Dedifferentiated amniotic fluid mesenchymal stem cell (primary cell): ENCODE results near the gene CPEB2.
A peak's percentile ranks its signal among the peaks of the same experiment; 100 is the strongest.

Experiments used
- DNase-seq: peaks from one replicate; pipeline ENCODE4 v3.0.0-alpha.2; 2016; ENCODE audit errors: extremely low spot score

The CPEB2 gene

GRCh38 chr4:15010038-15010585 lies 7.8 kb downstream of the CPEB2 start:
- DNase-seq = no peak

GRCh38 chr4:15011166-15011565 lies 8.9 kb downstream of the CPEB2 start:
- DNase-seq = no peak

GRCh38 chr4:15012017-15012788 lies 9.9 kb downstream of the CPEB2 start:
- DNase-seq = no peak

GRCh38 chr4:15013585-15013984 lies 11.3 kb downstream of the CPEB2 start:
- DNase-seq = no peak

GRCh38 chr4:15015170-15015569 lies 12.9 kb downstream of the CPEB2 start:
- no peak for DNase-seq

GRCh38 chr4:15018361-15018760 lies 16.1 kb downstream of the CPEB2 start:
- DNase-seq = no peak

- DNase-seq = no peak
These were observed 18.4 kb downstream of the CPEB2 start for GRCh38 chr4:15020502-15021286.

- no peak for DNase-seq
These were observed 19.0 kb downstream of the CPEB2 start for GRCh38 chr4:15021311-15021710.

- no peak for DNase-seq
These were observed 19.7 kb downstream of the CPEB2 start for GRCh38 chr4:15021946-15022345.

GRCh38 chr4:15024386-15024785 lies 22.1 kb downstream of the CPEB2 start:
- no peak for DNase-seq

GRCh38 chr4:15025693-15026092 lies 23.4 kb downstream of the CPEB2 start:
- no peak for DNase-seq

GRCh38 chr4:15027921-15028435 lies 25.7 kb downstream of the CPEB2 start:
- no peak for DNase-seq

- no peak for DNase-seq
These were observed 28.9 kb downstream of the CPEB2 start for GRCh38 chr4:15031197-15031596.

GRCh38 chr4:15031993-15032675 lies 29.9 kb downstream of the CPEB2 start:
- peak; percentile 41 for DNase-seq

- peak; percentile 58 for DNase-seq
These were observed 31.9 kb downstream of the CPEB2 start for GRCh38 chr4:15034071-15034764.

- DNase-seq = no peak
These were observed 32.9 kb downstream of the CPEB2 start for GRCh38 chr4:15035159-15035558.

- DNase-seq = peak; percentile 70
These were observed 35.8 kb downstream of the CPEB2 start for GRCh38 chr4:15037923-15038541.

GRCh38 chr4:15040916-15041463 lies 38.7 kb downstream of the CPEB2 start:
- DNase-seq = no peak

- no peak for DNase-seq
These were observed 40.4 kb downstream of the CPEB2 start for GRCh38 chr4:15042529-15043167.

GRCh38 chr4:15043226-15043625 lies 40.9 kb downstream of the CPEB2 start:
- DNase-seq = no peak
